ENCODE measurements around the gene SEZ6. TPM values are rescaled to one million over a fixed set of nuclear protein-coding genes. Genes with fewer than 3 reads are reported as not detected.

Gene SEZ6
- total RNA-seq, 2 donors from 2014 or later = 0.37 TPM; not detected in 1

- Histone ChIP-seq H3K4me3 (no peak overlapping the region), H3K9ac (ENCODE audit: low read depth in 2 of 2, low read length in 2 of 2) (no peak overlapping the region), H3K4me1 (no peaks in the 10 kb centered on the region), H3K9me3 (no peaks in the 10 kb centered on the region), H3K27ac (no peak overlapping the region), H3K36me3 (no peaks in the 10 kb centered on the region), H3K27me3 (peaks cover 37% of the 10 kb centered on the region)
- no peak for DNase-seq
- TF ChIP-seq CTCF (IDR thresholded peaks at IDR 0.05) = no peak
- intact Hi-C loops (cut with DNase I) = no loop called here
These were observed 2.1 kb upstream of the SEZ6 start for GRCh38 chr17:29007860-29008455.

- Histone ChIP-seq H3K27me3 (peaks cover 37% of the 10 kb centered on the region), H3K27ac (no peak overlapping the region), H3K36me3 (no peaks in the 10 kb centered on the region), H3K4me3 (no peak overlapping the region), H3K4me1 (no peaks in the 10 kb centered on the region), H3K9me3 (no peaks in the 10 kb centered on the region), H3K9ac (ENCODE audit: low read depth in 2 of 2, low read length in 2 of 2) (no peak overlapping the region)
- intact Hi-C loops (cut with DNase I) = no loop called here
- no peak for DNase-seq
- no peak for TF ChIP-seq CTCF (IDR thresholded peaks at IDR 0.05)
These were observed 1.6 kb upstream of the SEZ6 start for GRCh38 chr17:29007456-29007855.

DNA sequence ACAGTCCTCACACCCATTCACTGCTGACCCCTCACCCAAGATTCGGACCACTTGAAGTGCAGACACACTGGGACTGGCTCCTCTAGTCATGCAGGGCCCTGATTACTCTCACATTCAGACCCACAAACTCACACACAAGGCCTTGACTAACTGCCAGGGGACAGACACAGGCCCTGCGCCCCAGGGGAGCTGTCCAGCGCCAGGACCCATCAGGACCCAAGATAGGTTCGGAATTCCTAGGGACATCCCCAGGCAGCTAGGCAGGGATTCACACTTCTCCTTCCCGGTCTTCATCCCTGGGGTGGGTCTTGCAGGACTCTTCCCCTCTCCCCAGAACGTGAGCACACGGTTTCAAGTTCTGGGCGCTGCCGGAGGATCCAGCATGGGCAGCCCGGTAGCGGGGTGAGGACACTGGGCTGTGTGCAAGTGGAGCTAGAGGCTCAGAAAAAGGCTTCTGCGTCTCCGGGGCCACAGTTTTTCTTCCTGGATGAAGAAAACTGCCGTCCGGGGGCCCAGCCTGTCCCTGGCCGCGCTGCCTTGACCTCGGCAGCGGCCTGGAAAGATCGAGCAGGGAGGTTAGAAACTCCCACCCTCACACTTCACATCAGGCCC is 1.6 kb downstream of the SEZ6 start:
- no peaks in the 10 kb centered on the region for H3K4me1 ChIP-seq
- TF ChIP-seq CTCF (IDR thresholded peaks at IDR 0.05) = no peak
- H3K9ac ChIP-seq (ENCODE audit: low read depth in 2 of 2, low read length in 2 of 2) = no peak overlapping the region
- no peak overlapping the region for H3K27ac ChIP-seq
- intact Hi-C loops (cut with DNase I) = no loop called here
- DNase-seq = no peak
- no peaks in the 10 kb centered on the region for H3K9me3 ChIP-seq
- no peak overlapping the region for H3K4me3 ChIP-seq
- H3K36me3 ChIP-seq = no peaks in the 10 kb centered on the region
- peaks cover 37% of the 10 kb centered on the region for H3K27me3 ChIP-seq

DNA sequence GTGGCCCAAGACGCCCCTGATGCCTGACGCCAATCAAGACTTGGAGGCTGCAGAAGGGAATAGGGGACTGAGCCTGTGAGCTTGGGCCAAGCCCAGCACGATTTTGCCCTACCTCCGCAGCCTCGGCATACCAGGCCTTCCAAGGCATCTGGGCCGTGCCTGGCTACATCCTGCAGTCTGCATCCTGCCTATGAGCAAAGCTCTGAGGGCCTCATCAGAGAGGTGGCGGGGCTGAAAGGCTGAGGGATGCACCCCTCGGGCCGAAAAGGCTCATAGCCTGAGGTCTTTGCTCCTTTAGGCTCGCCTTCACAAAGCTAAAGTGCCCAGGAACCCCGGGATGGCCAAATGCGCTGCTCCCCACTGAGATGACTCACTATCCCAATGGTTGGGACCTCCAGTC is 2.5 kb downstream of the SEZ6 start:
- Histone ChIP-seq H3K9ac (ENCODE audit: low read depth in 2 of 2, low read length in 2 of 2) (no peak overlapping the region), H3K36me3 (no peaks in the 10 kb centered on the region), H3K4me3 (no peak overlapping the region), H3K27me3 (peaks cover 37% of the 10 kb centered on the region), H3K9me3 (no peaks in the 10 kb centered on the region), H3K4me1 (no peaks in the 10 kb centered on the region), H3K27ac (no peak overlapping the region)
- intact Hi-C loops (cut with DNase I) = no loop called here
- TF ChIP-seq CTCF (IDR thresholded peaks at IDR 0.05) = no peak
- no peak for DNase-seq

- H3K4me1 ChIP-seq = no peaks in the 10 kb centered on the region
- TF ChIP-seq CTCF (IDR thresholded peaks at IDR 0.05) = no peak
- H3K27me3 ChIP-seq = peaks cover 37% of the 10 kb centered on the region
- intact Hi-C loops (cut with DNase I) = no loop called here
- H3K9ac ChIP-seq (ENCODE audit: low read depth in 2 of 2, low read length in 2 of 2) = no peak overlapping the region
- H3K4me3 ChIP-seq = no peak overlapping the region
- no peaks in the 10 kb centered on the region for H3K36me3 ChIP-seq
- H3K27ac ChIP-seq = no peak overlapping the region
- no peaks in the 10 kb centered on the region for H3K9me3 ChIP-seq
- no peak for DNase-seq
These were observed 3.0 kb downstream of the SEZ6 start for GRCh38 chr17:29002811-29003210.
